Glutamatergic neuron (in vitro differentiated cells): Measurements from ENCODE around the gene TXLNG. TPM values are rescaled to one million over a fixed set of nuclear protein-coding genes. Genes with fewer than 3 reads are reported as not detected.

Source experiments
- DNase-seq: peaks from one replicate; pipeline ENCODE4 v3.0.0; 2022
- H3K27ac Mint-ChIP-seq: one replicate; pipeline ENCODE4 v1.8.0; 2020; ENCODE audit warnings: mild to moderate bottlenecking, mixed read lengths, inconsistent platforms; ENCODE audit not compliant: unreplicated experiment
- H3K27me3 Mint-ChIP-seq: one replicate; pipeline ENCODE4 v1.8.0; 2020; ENCODE audit warnings: mild to moderate bottlenecking, moderate library complexity, mixed read lengths, inconsistent platforms; ENCODE audit not compliant: unreplicated experiment
- H3K36me3 Mint-ChIP-seq: one replicate; pipeline ENCODE4 v1.8.0; 2020; ENCODE audit warnings: mild to moderate bottlenecking, mixed read lengths, inconsistent platforms; ENCODE audit not compliant: unreplicated experiment
- H3K4me1 Mint-ChIP-seq: one replicate; pipeline ENCODE4 v1.8.0; 2020; ENCODE audit warnings: mild to moderate bottlenecking, low read depth, mixed read lengths, inconsistent platforms; ENCODE audit not compliant: unreplicated experiment
- H3K4me3 Mint-ChIP-seq: one replicate; pipeline ENCODE4 v1.8.0; 2020; ENCODE audit warnings: mild to moderate bottlenecking, mixed read lengths, inconsistent platforms; ENCODE audit not compliant: unreplicated experiment
- H3K9me3 Mint-ChIP-seq: one replicate; pipeline ENCODE4 v1.8.0; 2020; ENCODE audit warnings: mild to moderate bottlenecking, moderate library complexity, mixed read lengths, inconsistent platforms; ENCODE audit not compliant: unreplicated experiment
- CTCF ChIP-seq: fragments of 200-600 bp; sonication (generic); IDR thresholded peaks from one replicate; pipeline ENCODE4 v1.5.0; 2021; ENCODE audit not compliant: partially characterized antibody, unreplicated experiment
- total RNA-seq: library from RNA; stranded (reverse); fragmentation: NEBNext Ultra II Directional; extraction: Animal tissue kit (Norgen Biotek cat#: 25700); gene quantifications from one replicate; pipeline ENCODE4 v1.2.1, GENCODE V29; 2021; ENCODE audit not compliant: unreplicated experiment

TXLNG gene
- total RNA-seq, 1 donor from 2014 or later = 10.4 TPM

- Mint-ChIP-seq H3K4me3 (peak overlapping the region; percentile 96), H3K9me3 (peaks cover 1% of the 10 kb centered on the region), H3K4me1 (peaks cover 3% of the 10 kb centered on the region), H3K36me3 (no peaks in the 10 kb centered on the region), H3K27me3 (peaks cover 3% of the 10 kb centered on the region), H3K27ac (peak overlapping the region; percentile 88)
- DNase-seq = peak; percentile 19
- TF ChIP-seq CTCF = no peak
Observed at GRCh38 chrX:16785247-16786138, 773 bp upstream of the TXLNG start.

- TF ChIP-seq CTCF = no peak
- peak; percentile 21 for DNase-seq
- Mint-ChIP-seq H3K27ac (no peak overlapping the region), H3K4me3 (peak overlapping the region; percentile 79), H3K4me1 (peaks cover 3% of the 10 kb centered on the region), H3K27me3 (peaks cover 3% of the 10 kb centered on the region), H3K9me3 (peaks cover 1% of the 10 kb centered on the region), H3K36me3 (no peaks in the 10 kb centered on the region)
Observed at GRCh38 chrX:16786791-16787735, 797 bp downstream of the TXLNG start.

GRCh38 chrX:16788477-16788876 is 2.2 kb downstream of the TXLNG start:
- H3K4me1 Mint-ChIP-seq = peaks cover 3% of the 10 kb centered on the region
- TF ChIP-seq CTCF = no peak
- H3K4me3 Mint-ChIP-seq = no peak overlapping the region
- H3K36me3 Mint-ChIP-seq = no peaks in the 10 kb centered on the region
- H3K27me3 Mint-ChIP-seq = peaks cover 3% of the 10 kb centered on the region
- no peak overlapping the region for H3K27ac Mint-ChIP-seq
- DNase-seq = no peak
- peaks cover 1% of the 10 kb centered on the region for H3K9me3 Mint-ChIP-seq

- Mint-ChIP-seq H3K4me1 (no peaks in the 10 kb centered on the region), H3K27ac (no peak overlapping the region), H3K36me3 (no peaks in the 10 kb centered on the region), H3K9me3 (no peaks in the 10 kb centered on the region), H3K27me3 (no peaks in the 10 kb centered on the region), H3K4me3 (no peak overlapping the region)
- no peak for DNase-seq
- TF ChIP-seq CTCF = no peak
Observed at GRCh38 chrX:16796298-16796697, 10.0 kb downstream of the TXLNG start.
